H1 (cell line): ENCODE measurements around the gene TK1. TPM values are rescaled to one million over a fixed set of nuclear protein-coding genes. Genes with fewer than 3 reads are reported as not detected.

Experiments used
- CEBPB ChIP-seq: IDR thresholded peaks from 2 replicates; pipeline ENCODE4 v1.6.1; 2012; ENCODE audit warnings: low read depth, low read length
- POLR2AphosphoS5 ChIP-seq: IDR thresholded peaks from 2 replicates; pipeline ENCODE4 v1.6.1; 2011; ENCODE audit warnings: low read depth, low read length
- SP4 ChIP-seq: IDR thresholded peaks from 2 replicates; pipeline ENCODE4 v1.6.1; 2012; ENCODE audit warnings: low read length, inconsistent platforms
- TCF12 ChIP-seq: IDR thresholded peaks from 2 replicates; pipeline ENCODE4 v1.6.1; 2011; ENCODE audit warnings: low read depth, mild to moderate bottlenecking, low read length
- TEAD4 ChIP-seq: IDR thresholded peaks from 2 replicates; pipeline ENCODE4 v1.6.1; 2012; ENCODE audit warnings: low read depth, low read length, inconsistent platforms, mixed read lengths
- polyA plus RNA-seq, 7 experiments: library from polyadenylated mRNA; depleted of rRNA in 3 of 7; stranded (reverse) in 5 of 7; unstranded in 2 of 7; fragments of >200 nt in 5 of 7; fragments of 200-250 nt in 2 of 7; gene quantifications; 1 replicate in 5 of 7; 2 replicates in 1 of 7; 4 replicates in 1 of 7; pipeline versions ENCODE4 v1.2.1 to v1.2.3, GENCODE V29; 2011 to 2013; ENCODE audit warnings: missing spikeins in 2 of 7, mixed read lengths in 2 of 7
- total RNA-seq: library from RNA; stranded (reverse); fragmentation: NEBNext Ultra II Directional; extraction: Animal tissue kit (Norgen Biotek cat#: 25700); gene quantifications from 2 replicates; pipeline ENCODE4 v1.2.1, GENCODE V29; 2021

TK1 gene
- total and polyA plus RNA-seq, 2 of the 8 experiments (the other 6 are each of a cell fraction or from before 2014, with no cell fraction given): 66.9 to 147 TPM

DNA sequence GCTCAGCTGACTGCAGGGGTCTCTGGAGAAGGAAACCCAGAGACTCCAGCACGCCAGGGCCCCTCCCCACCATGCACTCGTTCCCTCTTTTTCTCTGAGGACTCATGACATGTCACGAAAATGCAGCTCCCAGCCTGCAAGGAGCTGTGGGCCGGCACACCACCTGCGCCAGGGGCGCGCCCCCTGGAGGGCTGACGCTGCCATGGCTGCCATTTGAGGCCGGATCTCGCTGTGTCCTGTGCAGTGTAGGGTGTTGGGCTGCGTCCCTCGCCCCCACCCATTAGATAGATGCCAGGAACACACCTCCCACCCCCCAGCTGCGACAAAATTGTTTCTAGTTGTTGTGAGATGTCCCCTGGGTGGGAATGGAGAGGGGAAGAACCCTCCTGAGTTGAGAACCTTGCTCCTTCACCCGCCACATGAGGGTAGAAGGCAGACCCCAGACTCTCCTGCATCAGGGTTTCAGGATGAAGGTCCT, 10.3 kb downstream of the TK1 start (continued):
- no peak for TF ChIP-seq CEBPB
- no peak for TF ChIP-seq TEAD4
- TF ChIP-seq SP4: no peak
- peak; percentile 65; the same call in 1 of the 2 replicates for TF ChIP-seq POLR2AphosphoS5
- peak; percentile 32; the same call in 1 of the 2 replicates for TF ChIP-seq TCF12
